GM23248 (cell line): ENCODE data around the gene SNRNP27.

Source experiments
- EZH2 ChIP-seq: fragments of 200-600 bp; sonication (generic); IDR thresholded peaks from 2 replicates; pipeline ENCODE4 v1.6.1; 2018; ENCODE audit warnings: antibody characterized with exemption, mild to moderate bottlenecking; ENCODE audit not compliant: insufficient read depth, poor library complexity, severe bottlenecking
- EZH2phosphoT487 ChIP-seq: fragments of 200-600 bp; sonication (generic); IDR thresholded peaks from 2 replicates; pipeline ENCODE4 v1.6.1; 2018; ENCODE audit warnings: antibody characterized with exemption, moderate library complexity, mild to moderate bottlenecking, low read depth; ENCODE audit not compliant: insufficient read depth

GRCh38 chr2:69943000-69943842 lies 49.5 kb downstream of the SNRNP27 start:
- TF ChIP-seq EZH2phosphoT487, result no peak
- TF ChIP-seq EZH2, result no peak
